Stimulated activated naive CD8-positive, alpha-beta T cell treated with anti-CD3 and anti-CD28 coated beads, Interleukin-15, amount 100 ng/mL, for 72 hours (primary cell): ENCODE data around the gene SCRN1.

Experiments
- ATAC-seq: fragments of 150-1000 bp; cut with Tn5 transposase; 2 replicates; pipeline ENCODE4 v1.10.0; 2021; ENCODE audit warnings: mild to moderate bottlenecking, moderate library complexity
- DNase-seq, 2 donors: peaks; one replicate each; pipeline ENCODE4 v3.0.0; 2021 to 2022
- H3K27ac Mint-ChIP-seq, 2 donors: one replicate each; pipeline ENCODE4 v1.8.0; 2022; ENCODE audit warnings: mild to moderate bottlenecking in 2 of 2, mixed read lengths in 2 of 2, moderate library complexity in 2 of 2
- H3K27me3 Mint-ChIP-seq: one replicate; pipeline ENCODE4 v1.8.0; 2022; ENCODE audit warnings: mixed read lengths
- H3K4me1 Mint-ChIP-seq: one replicate; pipeline ENCODE4 v1.8.0; 2022; ENCODE audit warnings: mild to moderate bottlenecking, mixed read lengths
- H3K4me3 Mint-ChIP-seq, 2 donors: one replicate each; pipeline ENCODE4 v1.8.0; 2022; ENCODE audit warnings: mild to moderate bottlenecking in 2 of 2, mixed read lengths in 2 of 2, moderate library complexity in 1 of 2
- H3K9me3 Mint-ChIP-seq, 2 donors: one replicate each; pipeline ENCODE4 v1.8.0; 2022; ENCODE audit warnings: mixed read lengths in 2 of 2

Gene SCRN1

GRCh38 chr7:29935111-29935510 is 54.5 kb downstream of the SCRN1 start:
- DNase-seq (no peak), ATAC-seq (no peak)
- Mint-ChIP-seq H3K27me3 (no peaks in the 10 kb centered on the region), H3K4me3 (no peak overlapping the region), H3K9me3 (no peaks in the 10 kb centered on the region), H3K4me1 (no peaks in the 10 kb centered on the region), H3K27ac (no peak overlapping the region)

- H3K4me3 Mint-ChIP-seq: no peak overlapping the region
- no peak for DNase-seq
- peaks cover 10% of the 10 kb centered on the region for H3K4me1 Mint-ChIP-seq
- no peak for ATAC-seq
- no peak overlapping the region for H3K27ac Mint-ChIP-seq
- H3K27me3 Mint-ChIP-seq: no peaks in the 10 kb centered on the region
- no peaks in the 10 kb centered on the region for H3K9me3 Mint-ChIP-seq
These were observed 60.4 kb downstream of the SCRN1 start for GRCh38 chr7:29929018-29929807.

- no peaks in the 10 kb centered on the region for H3K27me3 Mint-ChIP-seq
- DNase-seq (no peak), ATAC-seq (no peak)
- H3K4me3 Mint-ChIP-seq: no peak overlapping the region
- peaks cover 11% of the 10 kb centered on the region for H3K4me1 Mint-ChIP-seq
- no peaks in the 10 kb centered on the region for H3K9me3 Mint-ChIP-seq
- H3K27ac Mint-ChIP-seq: no peak overlapping the region
These were observed 62.9 kb downstream of the SCRN1 start for GRCh38 chr7:29926741-29927140.

GRCh38 chr7:29926216-29926615 is 63.4 kb downstream of the SCRN1 start:
- H3K27ac Mint-ChIP-seq: no peak overlapping the region
- H3K27me3 Mint-ChIP-seq: no peaks in the 10 kb centered on the region

GRCh38 chr7:29924684-29925083 is 64.9 kb downstream of the SCRN1 start:
- ATAC-seq (peak; percentile 29), DNase-seq (no peak)
- H3K4me1 Mint-ChIP-seq: peaks cover 11% of the 10 kb centered on the region
- H3K9me3 Mint-ChIP-seq: no peaks in the 10 kb centered on the region
- no peaks in the 10 kb centered on the region for H3K27me3 Mint-ChIP-seq
- H3K27ac Mint-ChIP-seq: no peak overlapping the region
- no peak overlapping the region for H3K4me3 Mint-ChIP-seq

More at GRCh38 chr7:29926216-29926615, 63.4 kb downstream of the SCRN1 start:
- no peak for ATAC-seq
- Mint-ChIP-seq H3K4me3 (no peak overlapping the region), H3K4me1 (peaks cover 11% of the 10 kb centered on the region), H3K9me3 (no peaks in the 10 kb centered on the region)
- DNase-seq: no peak

- no peak for ATAC-seq
- no peaks in the 10 kb centered on the region for H3K9me3 Mint-ChIP-seq
- no peaks in the 10 kb centered on the region for H3K27me3 Mint-ChIP-seq
- DNase-seq: no peak
- no peak overlapping the region for H3K27ac Mint-ChIP-seq
- H3K4me3 Mint-ChIP-seq: no peak overlapping the region
- H3K4me1 Mint-ChIP-seq: peaks cover 11% of the 10 kb centered on the region
These were observed 65.6 kb downstream of the SCRN1 start for GRCh38 chr7:29924006-29924405.

GRCh38 chr7:29922921-29923700 is 66.5 kb downstream of the SCRN1 start:
- H3K27ac Mint-ChIP-seq: no peak overlapping the region
- H3K27me3 Mint-ChIP-seq: no peaks in the 10 kb centered on the region
- DNase-seq: no peak
- H3K4me1 Mint-ChIP-seq: peaks cover 11% of the 10 kb centered on the region
- no peaks in the 10 kb centered on the region for H3K9me3 Mint-ChIP-seq
- no peak for ATAC-seq
- H3K4me3 Mint-ChIP-seq: no peak overlapping the region

- H3K4me1 Mint-ChIP-seq: peaks cover 11% of the 10 kb centered on the region
- ATAC-seq: peak; percentile 89
- no peaks in the 10 kb centered on the region for H3K9me3 Mint-ChIP-seq
- H3K4me3 Mint-ChIP-seq: no peak overlapping the region
- DNase-seq: peak; percentile 46 to 58
- no peak overlapping the region for H3K27ac Mint-ChIP-seq
- H3K27me3 Mint-ChIP-seq: no peaks in the 10 kb centered on the region
These were observed 68.1 kb downstream of the SCRN1 start for GRCh38 chr7:29921404-29922010.

- peaks cover 11% of the 10 kb centered on the region for H3K4me1 Mint-ChIP-seq
- H3K27me3 Mint-ChIP-seq: no peaks in the 10 kb centered on the region
- ATAC-seq: no peak
- no peaks in the 10 kb centered on the region for H3K9me3 Mint-ChIP-seq
- DNase-seq: no peak
- no peak overlapping the region for H3K4me3 Mint-ChIP-seq
- H3K27ac Mint-ChIP-seq: no peak overlapping the region
These were observed 69.1 kb downstream of the SCRN1 start for GRCh38 chr7:29920491-29920890.

- H3K27ac Mint-ChIP-seq: no peak overlapping the region
- H3K4me3 Mint-ChIP-seq: no peak overlapping the region
- ATAC-seq: no peak
- no peaks in the 10 kb centered on the region for H3K27me3 Mint-ChIP-seq
- no peaks in the 10 kb centered on the region for H3K9me3 Mint-ChIP-seq
- H3K4me1 Mint-ChIP-seq: peaks cover 7% of the 10 kb centered on the region
- DNase-seq: no peak
These were observed 69.8 kb downstream of the SCRN1 start for GRCh38 chr7:29919790-29920189.

- no peak overlapping the region for H3K4me3 Mint-ChIP-seq
- DNase-seq: no peak
- no peaks in the 10 kb centered on the region for H3K4me1 Mint-ChIP-seq
- H3K9me3 Mint-ChIP-seq: no peaks in the 10 kb centered on the region
- no peak for ATAC-seq
- H3K27me3 Mint-ChIP-seq: no peaks in the 10 kb centered on the region
- H3K27ac Mint-ChIP-seq: no peak overlapping the region
These were observed 70.8 kb downstream of the SCRN1 start for GRCh38 chr7:29918850-29919249.

GRCh38 chr7:29917641-29918040 is 72.0 kb downstream of the SCRN1 start:
- no peaks in the 10 kb centered on the region for H3K4me1 Mint-ChIP-seq
- H3K27ac Mint-ChIP-seq: peak overlapping the region in 1 of 2 donors; percentile 36
- DNase-seq (no peak), ATAC-seq (no peak)
- no peak overlapping the region for H3K4me3 Mint-ChIP-seq
- H3K27me3 Mint-ChIP-seq: no peaks in the 10 kb centered on the region
- no peaks in the 10 kb centered on the region for H3K9me3 Mint-ChIP-seq

- DNase-seq (no peak), ATAC-seq (no peak)
- Mint-ChIP-seq H3K27ac (peak overlapping the region in 1 of 2 donors; percentile 14), H3K27me3 (no peaks in the 10 kb centered on the region), H3K4me1 (no peaks in the 10 kb centered on the region), H3K4me3 (no peak overlapping the region), H3K9me3 (no peaks in the 10 kb centered on the region)
These were observed 74.0 kb downstream of the SCRN1 start for GRCh38 chr7:29915481-29916215.

- H3K4me1 Mint-ChIP-seq: no peaks in the 10 kb centered on the region
- no peak overlapping the region for H3K4me3 Mint-ChIP-seq
- no peaks in the 10 kb centered on the region for H3K27me3 Mint-ChIP-seq
- no peak overlapping the region for H3K27ac Mint-ChIP-seq
- ATAC-seq: no peak
- no peaks in the 10 kb centered on the region for H3K9me3 Mint-ChIP-seq
- no peak for DNase-seq
These were observed 75.4 kb downstream of the SCRN1 start for GRCh38 chr7:29914180-29914579.

- Mint-ChIP-seq H3K27me3 (peaks cover 9% of the 10 kb centered on the region), H3K4me3 (no peak overlapping the region), H3K9me3 (peaks cover 22 to 32% of the 10 kb centered on the region in 2 donors), H3K4me1 (no peaks in the 10 kb centered on the region), H3K27ac (no peak overlapping the region)
- ATAC-seq (no peak), DNase-seq (no peak)
These were observed 83.2 kb downstream of the SCRN1 start for GRCh38 chr7:29906200-29907022.
